Liver (tissue), 3 donors: Measurements from ENCODE around the gene ADAMTS3.
"Not testable (repeated sequence)": the region's sequence is repeated elsewhere in the genome, so short reads cannot be mapped to it uniquely, and the experiment has no call there.

Source experiments
- EGR1 ChIP-seq, 2 donors: IDR thresholded peaks; 2 replicates each; pipeline ENCODE4 v1.6.1; 2016 to 2018; ENCODE audit warnings: antibody characterized with exemption in 2 of 2, low read depth in 2 of 2
- FOXA1 ChIP-seq: IDR thresholded peaks from 2 replicates; pipeline ENCODE4 v1.6.1; 2016; ENCODE audit warnings: antibody characterized with exemption
- GABPA ChIP-seq, 2 donors: IDR thresholded peaks in 1 of 2; conservative IDR thresholded peaks in 1 of 2; 2 replicates each; pipeline ENCODE4 v1.6.1; 2016; ENCODE audit warnings: antibody characterized with exemption in 2 of 2, mild to moderate bottlenecking in 1 of 2, moderate library complexity in 1 of 2
- RAD21 ChIP-seq, 2 donors: IDR thresholded peaks; 2 replicates each; pipeline ENCODE4 v1.6.1; 2016; ENCODE audit warnings: antibody characterized with exemption in 2 of 2, mild to moderate bottlenecking in 2 of 2
- SP1 ChIP-seq: IDR thresholded peaks from 2 replicates; pipeline ENCODE4 v1.6.1; 2018; ENCODE audit warnings: antibody characterized with exemption, mild to moderate bottlenecking
- YY1 ChIP-seq: IDR thresholded peaks from 2 replicates; pipeline ENCODE4 v1.6.1; 2016; ENCODE audit warnings: antibody characterized with exemption, mild to moderate bottlenecking
- TF ChIP-seq, protein P1 (sequence below): fragments of 150-350 bp; IDR thresholded peaks from 2 replicates; pipeline ENCODE4 v1.5.1; 2017; ENCODE audit warnings: improper control_type of control experiment, low read depth, low read length; ENCODE audit not compliant: missing input control
- TF ChIP-seq, protein P2 (sequence below): IDR thresholded peaks from 2 replicates; pipeline ENCODE4 v1.6.1; 2016; ENCODE audit warnings: antibody characterized with exemption
- TF ChIP-seq, protein P3 (sequence below): IDR thresholded peaks from 2 replicates; pipeline ENCODE4 v1.6.1; 2016; ENCODE audit warnings: antibody characterized with exemption, mild to moderate bottlenecking
- TF ChIP-seq, protein P4 (sequence below): IDR thresholded peaks from 2 replicates; pipeline ENCODE4 v1.6.1; 2016; ENCODE audit warnings: antibody characterized with exemption
- donor health status: healthy.
- donor health status: healthy.

DNA sequence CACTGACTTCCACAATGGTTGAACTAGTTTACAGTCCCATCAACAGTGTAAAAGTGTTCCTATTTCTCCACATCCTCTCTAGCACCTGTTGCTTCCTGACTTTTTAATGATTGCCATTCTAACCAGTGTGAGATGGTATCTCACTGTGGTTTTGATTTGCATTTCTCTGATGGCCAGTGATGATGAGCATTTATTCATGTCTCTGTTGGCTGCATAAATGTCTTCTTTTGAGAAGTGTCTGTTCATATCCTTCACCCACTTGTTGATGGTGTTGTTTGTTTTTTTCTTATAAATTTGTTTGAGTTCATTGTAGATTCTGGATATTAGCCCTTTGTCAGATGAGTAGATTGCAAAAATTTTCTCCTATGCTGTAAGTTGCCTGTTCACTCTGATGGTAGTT is 143.1 kb downstream of the ADAMTS3 start:
- TF ChIP-seq, protein P1, sequence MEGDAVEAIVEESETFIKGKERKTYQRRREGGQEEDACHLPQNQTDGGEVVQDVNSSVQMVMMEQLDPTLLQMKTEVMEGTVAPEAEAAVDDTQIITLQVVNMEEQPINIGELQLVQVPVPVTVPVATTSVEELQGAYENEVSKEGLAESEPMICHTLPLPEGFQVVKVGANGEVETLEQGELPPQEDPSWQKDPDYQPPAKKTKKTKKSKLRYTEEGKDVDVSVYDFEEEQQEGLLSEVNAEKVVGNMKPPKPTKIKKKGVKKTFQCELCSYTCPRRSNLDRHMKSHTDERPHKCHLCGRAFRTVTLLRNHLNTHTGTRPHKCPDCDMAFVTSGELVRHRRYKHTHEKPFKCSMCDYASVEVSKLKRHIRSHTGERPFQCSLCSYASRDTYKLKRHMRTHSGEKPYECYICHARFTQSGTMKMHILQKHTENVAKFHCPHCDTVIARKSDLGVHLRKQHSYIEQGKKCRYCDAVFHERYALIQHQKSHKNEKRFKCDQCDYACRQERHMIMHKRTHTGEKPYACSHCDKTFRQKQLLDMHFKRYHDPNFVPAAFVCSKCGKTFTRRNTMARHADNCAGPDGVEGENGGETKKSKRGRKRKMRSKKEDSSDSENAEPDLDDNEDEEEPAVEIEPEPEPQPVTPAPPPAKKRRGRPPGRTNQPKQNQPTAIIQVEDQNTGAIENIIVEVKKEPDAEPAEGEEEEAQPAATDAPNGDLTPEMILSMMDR, result not testable (repeated sequence)
- TF ChIP-seq RAD21 (IDR thresholded peaks at IDR 0.05); YY1; EGR1 (IDR thresholded peaks at IDR 0.05; ENCODE audit: low read depth in 2 of 2); GABPA (IDR thresholded peaks at IDR 0.05 in 1 of 2, conservative IDR thresholded peaks at IDR 0.05 in 1 of 2); FOXA1; SP1: not testable (repeated sequence)
- TF ChIP-seq, protein P2, sequence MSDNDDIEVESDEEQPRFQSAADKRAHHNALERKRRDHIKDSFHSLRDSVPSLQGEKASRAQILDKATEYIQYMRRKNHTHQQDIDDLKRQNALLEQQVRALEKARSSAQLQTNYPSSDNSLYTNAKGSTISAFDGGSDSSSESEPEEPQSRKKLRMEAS, result not testable (repeated sequence)
- TF ChIP-seq, protein P3, sequence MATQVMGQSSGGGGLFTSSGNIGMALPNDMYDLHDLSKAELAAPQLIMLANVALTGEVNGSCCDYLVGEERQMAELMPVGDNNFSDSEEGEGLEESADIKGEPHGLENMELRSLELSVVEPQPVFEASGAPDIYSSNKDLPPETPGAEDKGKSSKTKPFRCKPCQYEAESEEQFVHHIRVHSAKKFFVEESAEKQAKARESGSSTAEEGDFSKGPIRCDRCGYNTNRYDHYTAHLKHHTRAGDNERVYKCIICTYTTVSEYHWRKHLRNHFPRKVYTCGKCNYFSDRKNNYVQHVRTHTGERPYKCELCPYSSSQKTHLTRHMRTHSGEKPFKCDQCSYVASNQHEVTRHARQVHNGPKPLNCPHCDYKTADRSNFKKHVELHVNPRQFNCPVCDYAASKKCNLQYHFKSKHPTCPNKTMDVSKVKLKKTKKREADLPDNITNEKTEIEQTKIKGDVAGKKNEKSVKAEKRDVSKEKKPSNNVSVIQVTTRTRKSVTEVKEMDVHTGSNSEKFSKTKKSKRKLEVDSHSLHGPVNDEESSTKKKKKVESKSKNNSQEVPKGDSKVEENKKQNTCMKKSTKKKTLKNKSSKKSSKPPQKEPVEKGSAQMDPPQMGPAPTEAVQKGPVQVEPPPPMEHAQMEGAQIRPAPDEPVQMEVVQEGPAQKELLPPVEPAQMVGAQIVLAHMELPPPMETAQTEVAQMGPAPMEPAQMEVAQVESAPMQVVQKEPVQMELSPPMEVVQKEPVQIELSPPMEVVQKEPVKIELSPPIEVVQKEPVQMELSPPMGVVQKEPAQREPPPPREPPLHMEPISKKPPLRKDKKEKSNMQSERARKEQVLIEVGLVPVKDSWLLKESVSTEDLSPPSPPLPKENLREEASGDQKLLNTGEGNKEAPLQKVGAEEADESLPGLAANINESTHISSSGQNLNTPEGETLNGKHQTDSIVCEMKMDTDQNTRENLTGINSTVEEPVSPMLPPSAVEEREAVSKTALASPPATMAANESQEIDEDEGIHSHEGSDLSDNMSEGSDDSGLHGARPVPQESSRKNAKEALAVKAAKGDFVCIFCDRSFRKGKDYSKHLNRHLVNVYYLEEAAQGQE, result not testable (repeated sequence)
- TF ChIP-seq, protein P4, sequence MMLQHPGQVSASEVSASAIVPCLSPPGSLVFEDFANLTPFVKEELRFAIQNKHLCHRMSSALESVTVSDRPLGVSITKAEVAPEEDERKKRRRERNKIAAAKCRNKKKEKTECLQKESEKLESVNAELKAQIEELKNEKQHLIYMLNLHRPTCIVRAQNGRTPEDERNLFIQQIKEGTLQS, result not testable (repeated sequence)
